Activated CD4-positive, alpha-beta T cell treated with anti-CD3 and anti-CD28 coated beads, Interleukin-2, amount 50 U/mL, for 16 hours (primary cell): Measurements from ENCODE around the gene DEFB124.
"Not testable (repeated sequence)": the region's sequence is repeated elsewhere in the genome, so short reads cannot be mapped to it uniquely, and the experiment has no call there.

Source experiments
- DNase-seq: peaks from one replicate; pipeline ENCODE4 v3.0.0-alpha.2; 2020

DEFB124 gene

DNA sequence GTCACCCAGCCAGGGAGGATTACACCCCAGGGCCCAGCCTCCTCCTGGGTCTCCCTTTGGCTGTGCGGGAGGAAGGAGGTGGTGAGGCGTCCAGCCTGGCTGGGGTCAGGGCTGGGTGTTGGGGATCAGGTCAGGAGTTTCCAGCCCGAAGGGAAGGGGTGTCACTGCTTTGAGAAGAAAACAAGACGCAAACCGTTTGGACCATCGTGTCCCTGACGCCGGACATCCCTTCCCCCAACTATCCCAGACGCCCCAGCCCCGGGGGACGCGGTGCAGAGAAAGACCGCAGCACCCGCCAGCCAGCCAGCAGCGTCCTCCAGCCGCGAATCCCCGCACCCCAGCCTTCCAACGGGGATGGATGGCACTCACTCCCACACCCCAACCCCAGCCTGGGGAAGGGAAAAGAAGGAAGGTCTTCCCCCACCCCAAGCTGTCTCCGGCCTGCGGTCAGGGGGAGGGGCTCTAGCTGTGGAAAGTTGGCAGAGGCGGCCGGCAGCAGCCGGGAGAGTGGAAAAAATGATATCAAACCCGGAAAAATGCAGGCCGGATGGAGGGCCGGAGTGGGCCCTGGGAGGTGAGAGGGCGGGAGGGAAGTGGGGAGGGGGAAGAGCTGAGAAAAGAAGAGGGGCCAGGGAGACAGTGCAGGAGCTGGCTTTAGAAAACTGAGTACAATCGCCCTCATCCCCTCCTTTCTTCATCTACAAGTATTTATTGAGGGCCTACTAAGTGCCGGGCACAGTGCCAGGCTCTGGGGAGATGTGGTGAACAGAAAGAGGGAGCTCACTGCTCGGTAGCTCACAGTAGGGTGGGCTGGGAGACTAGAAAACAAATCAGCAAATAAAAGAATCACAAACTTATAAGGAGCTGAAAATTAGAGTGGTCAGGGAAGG lies 10.8 kb upstream of the DEFB124 start:
- no peak for DNase-seq

DNA sequence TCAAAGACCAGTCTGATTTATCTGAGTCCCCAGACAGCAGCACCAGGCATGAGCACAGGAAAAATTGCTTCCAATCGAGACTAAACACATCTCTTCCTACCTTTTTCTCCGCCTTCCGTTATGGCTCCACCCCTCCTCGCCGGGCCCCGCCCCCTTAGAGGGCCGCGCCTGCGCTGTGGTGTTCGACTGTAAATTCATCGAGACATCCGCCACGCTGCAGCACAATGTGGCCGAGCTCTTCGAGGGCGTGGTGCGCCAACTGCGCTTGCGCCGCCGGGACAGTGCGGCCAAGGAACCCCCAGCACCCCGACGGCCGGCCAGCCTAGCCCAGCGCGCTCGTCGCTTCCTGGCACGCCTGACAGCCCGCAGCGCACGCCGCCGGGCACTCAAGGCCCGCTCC lies 9.1 kb upstream of the DEFB124 start:
- DNase-seq = no peak

DNA sequence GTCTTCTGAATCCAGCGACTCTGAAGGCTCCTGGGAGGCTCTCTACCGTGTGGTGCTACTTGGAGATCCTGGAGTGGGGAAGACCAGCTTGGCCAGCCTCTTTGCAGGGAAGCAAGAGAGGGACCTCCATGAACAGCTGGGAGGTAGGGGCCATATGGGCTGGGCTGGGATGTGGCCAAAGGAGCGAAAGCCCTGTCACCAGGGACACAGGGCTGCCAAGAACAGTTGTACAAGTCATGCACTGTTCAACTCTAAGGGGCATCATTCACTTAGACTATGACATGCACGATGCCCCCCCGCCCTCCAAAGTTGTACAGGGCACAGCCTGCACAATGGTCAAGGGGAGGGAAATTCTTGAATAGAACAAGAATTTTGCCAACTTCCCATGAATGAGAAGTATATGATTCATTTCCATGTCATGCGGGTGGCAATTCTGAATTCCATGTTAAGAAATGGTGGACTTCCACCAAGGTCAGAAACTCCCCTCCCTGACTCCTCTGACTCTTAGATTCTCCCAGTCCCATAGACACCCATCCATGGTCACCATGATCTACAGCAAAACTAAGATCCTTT lies 1.8 kb upstream of the DEFB124 start:
- no peak for DNase-seq

DNA sequence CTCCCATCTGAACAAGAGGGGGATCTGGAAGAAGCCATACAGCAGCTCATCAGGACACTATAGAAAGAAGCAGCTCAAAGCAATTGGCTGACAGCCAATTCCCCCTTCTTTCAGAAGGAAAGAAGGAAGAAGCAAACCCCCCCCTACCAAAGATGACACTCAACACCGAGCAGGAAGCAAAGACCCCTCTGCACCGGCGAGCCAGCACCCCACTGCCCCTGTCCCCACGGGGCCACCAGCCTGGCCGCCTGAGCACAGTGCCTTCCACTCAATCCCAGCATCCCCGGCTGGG lies 1.3 kb upstream of the DEFB124 start:
- DNase-seq = no peak

DNA sequence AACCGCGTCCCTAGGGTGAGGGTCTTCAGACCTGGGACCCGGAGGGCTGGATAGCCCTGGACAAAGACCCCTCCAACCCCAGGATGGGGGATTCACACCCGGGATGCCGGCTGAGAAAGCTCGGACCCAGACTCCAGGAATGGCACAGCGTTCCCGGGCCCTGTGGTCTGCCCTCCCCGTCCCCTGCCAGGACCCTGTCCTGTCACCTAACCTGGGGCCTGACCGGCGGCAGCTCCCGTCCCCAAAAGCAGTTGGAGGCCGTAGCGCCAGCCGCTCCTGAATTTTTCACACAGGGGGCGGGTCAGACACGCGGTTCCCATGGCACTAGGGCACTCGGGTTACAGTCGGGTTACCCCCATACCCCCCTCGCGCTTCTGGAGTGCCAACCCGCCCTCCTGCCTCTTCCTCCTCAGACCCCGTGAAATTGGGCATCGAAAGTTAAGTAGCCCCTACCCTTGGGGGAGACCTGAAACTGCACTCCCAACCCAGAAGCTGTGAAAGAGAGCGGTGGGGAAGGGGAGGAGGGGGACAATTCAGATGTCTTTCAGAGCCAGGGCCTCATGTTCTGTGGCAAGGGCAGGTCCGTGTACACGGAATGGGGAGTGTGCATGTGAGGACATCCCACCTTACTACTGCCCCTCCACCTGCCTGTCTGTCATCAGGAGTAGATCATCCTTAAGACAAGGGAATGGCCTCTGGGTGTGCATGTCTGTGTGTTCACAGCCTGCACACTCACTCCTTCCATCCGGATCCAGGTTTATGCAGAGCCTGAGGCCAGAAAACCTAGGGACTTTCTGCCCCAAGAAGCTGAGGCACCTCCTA lies 756 bp upstream of the DEFB124 start:
- no peak for DNase-seq

DNA sequence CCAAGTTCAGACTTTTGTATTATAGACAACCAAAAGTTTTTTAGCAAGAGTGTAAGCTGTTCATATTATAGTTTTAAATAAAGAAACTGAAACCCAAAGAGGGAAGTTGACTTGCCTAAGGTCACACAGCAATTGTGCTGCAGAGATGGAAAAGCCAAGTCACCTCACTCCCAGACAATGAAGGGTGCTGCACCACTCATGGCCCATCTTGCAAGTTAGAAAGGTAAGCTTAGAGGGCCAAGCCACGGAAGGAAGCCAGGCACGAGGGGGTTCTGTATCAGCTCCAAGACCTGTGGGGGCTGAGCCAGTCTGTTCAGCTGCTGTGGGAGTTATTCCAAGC lies 860 bp downstream of the DEFB124 start:
- no peak for DNase-seq

DNA sequence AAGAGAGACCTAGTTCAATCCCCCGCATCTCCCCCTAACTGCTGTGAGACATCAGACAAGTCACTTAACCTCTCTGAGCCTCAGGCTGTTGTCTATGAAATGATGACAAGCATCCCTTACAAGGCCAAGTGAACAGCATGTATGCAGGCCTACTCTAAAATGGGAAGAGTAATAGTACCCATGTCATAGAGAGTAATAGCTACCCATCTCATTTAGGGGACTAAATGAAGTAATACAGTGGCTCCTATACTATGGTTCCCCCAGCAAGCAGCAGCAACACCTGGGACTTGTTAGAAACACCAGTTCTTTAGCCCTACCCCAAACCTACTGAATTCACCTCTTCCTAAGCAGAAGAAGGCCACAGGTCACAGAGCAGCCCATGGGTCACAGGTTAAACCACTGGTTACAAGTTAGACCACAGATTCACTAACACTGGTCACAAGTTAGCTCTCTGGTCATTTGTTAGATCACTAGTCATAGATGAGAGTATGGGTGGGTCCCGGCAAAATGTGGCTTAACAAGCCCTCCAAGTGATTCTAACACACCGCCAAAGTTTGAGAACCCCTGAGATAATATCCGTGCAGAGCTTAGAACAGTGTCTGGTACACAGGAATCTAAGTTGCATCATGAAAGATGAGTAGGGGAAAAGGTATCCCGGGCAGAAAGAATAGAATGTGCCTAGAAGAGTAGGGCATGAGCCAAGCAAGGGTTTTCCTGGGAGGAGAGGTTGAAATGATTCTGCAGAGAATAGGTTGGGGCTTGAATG lies 1.4 kb downstream of the DEFB124 start:
- DNase-seq = no peak

DNA sequence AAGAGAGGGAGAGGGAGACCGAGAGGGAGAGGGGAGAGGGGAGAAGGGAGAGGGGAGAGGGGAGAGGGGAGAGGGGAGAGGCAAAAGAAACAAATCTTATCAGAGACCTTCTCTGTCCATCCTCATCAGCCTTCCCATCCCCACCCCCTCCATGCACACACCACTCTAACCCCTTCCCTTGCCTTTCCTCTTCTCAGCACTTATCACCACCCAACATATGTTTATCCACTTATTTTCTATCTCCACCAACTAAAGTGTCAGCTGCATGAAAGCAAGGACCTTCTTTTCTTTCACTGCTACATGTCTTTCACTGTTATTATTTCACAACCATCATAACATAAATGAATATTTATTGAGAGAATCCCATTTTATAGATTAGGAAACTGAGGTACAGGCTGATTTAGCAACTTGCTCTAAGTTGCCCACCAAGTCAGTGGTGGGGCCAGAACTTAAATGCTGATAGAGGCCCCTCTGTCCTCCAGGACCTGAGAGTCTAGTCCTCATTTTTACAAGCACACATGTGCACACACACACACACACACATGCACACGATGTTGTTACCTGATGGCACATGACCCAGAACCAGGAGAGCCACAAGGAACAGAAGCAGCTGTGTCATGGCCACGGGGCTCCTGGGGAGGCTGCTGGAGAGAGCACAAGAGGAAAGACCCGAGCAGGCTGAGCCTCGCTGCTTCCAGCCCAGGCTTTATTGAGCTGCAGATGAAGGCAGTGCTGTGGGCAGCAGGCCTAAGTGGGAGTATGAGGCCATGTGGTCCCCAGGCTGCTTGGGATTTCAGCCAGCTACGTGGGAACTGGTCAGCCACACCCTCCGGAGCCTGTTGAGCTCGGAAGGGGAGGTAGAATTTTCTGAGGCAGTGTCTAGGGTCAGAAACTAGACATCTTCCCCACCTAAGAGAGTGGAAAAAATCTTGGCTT lies 2.3 kb downstream of the DEFB124 start:
- no peak for DNase-seq

DNA sequence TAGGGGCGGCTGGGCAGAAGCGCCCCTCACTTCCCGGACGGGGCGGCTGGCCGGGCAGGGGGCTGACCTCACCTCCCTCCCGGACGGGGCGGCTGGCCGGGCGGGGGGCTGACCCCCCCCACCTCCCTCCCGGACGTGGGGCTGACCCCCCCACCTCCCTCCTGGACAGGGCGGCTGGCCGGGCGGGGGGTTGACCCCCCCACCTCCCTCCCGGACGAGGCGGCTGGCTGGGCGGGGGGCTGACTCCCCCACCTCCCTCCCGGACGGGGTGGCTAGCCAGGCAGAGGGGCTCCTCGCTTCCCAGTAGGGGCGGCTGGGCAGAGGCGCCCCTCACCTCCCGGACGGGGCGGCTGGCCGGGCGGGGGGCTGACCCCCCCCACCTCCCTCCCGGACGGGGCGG lies 4.0 kb downstream of the DEFB124 start:
- DNase-seq = not testable (repeated sequence)

DNA sequence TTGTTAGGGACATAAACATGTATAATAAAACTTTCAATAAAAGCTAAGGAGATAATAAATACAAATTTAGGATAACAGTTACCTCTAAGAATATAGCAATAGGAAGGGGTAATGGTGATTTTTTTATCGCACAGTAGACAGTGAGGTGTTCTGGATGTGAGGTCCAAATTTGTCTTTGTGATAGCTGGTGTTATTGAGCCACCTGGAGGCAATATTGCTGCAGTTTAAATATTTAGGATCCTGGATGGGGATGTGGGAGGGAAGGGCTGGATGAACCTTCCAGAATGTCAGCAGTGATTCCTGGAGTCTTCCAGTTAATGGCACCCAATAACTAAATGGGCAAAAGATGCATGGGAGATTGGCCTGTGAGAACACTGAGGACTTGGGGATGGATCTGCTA lies 20.6 kb downstream of the DEFB124 start:
- DNase-seq = no peak

DNA sequence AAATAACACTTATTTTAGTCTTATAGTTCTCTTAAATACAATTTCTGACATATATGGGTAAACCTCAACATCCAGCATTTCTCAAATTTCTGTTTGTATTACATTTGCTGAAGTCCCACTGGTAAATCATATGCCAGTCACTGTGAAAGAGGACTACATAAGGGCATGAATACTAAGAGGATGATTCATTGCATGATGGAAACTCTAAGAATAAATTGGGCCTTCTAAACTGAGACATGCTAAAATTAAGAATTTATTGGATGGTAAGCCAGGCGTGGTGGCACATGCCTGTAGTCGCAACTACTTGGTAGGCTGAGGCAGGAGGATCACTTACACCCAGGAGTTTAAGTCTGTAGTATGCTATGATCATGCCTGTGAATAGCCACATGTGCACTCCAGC lies 22.4 kb downstream of the DEFB124 start:
- no peak for DNase-seq

DNA sequence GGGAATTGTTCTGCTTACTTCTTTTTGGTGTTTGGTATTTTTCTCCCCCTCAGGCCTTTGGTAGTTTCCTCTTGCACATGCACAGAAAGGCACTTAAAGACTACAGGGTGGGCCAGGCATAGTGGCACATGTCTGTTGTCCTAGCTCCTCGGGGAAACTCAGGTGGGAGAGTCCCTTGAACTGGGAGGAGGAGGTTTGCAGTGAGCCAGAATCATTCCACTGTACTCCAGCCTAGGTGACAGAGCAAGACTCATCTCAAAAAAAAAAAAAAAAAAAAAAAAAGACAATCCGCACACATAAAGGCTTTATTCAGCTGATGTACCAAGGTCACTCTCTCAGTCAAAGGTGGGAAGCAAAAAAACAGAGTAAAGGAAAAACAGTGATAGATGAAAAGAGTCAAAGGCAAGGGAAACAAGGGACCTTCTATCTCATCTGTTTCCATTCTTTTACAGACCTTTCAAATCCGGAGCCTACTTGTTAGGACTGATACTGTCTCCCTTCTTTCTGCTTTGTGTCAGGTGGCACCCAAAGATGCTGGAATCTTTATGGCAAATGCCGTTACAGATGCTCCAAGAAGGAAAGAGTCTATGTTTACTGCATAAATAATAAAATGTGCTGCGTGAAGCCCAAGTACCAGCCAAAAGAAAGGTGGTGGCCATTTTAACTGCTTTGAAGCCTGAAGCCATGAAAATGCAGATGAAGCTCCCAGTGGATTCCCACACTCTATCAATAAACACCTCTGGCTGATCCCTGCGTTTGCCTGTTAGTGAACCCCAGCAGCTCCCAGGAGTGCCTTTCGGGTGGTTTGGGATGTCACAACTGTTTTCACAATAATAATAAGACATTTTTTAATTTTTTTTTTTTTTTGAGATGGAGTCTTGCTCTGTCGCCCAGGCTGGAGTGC lies 25.2 kb downstream of the DEFB124 start:
- DNase-seq = no peak

DNA sequence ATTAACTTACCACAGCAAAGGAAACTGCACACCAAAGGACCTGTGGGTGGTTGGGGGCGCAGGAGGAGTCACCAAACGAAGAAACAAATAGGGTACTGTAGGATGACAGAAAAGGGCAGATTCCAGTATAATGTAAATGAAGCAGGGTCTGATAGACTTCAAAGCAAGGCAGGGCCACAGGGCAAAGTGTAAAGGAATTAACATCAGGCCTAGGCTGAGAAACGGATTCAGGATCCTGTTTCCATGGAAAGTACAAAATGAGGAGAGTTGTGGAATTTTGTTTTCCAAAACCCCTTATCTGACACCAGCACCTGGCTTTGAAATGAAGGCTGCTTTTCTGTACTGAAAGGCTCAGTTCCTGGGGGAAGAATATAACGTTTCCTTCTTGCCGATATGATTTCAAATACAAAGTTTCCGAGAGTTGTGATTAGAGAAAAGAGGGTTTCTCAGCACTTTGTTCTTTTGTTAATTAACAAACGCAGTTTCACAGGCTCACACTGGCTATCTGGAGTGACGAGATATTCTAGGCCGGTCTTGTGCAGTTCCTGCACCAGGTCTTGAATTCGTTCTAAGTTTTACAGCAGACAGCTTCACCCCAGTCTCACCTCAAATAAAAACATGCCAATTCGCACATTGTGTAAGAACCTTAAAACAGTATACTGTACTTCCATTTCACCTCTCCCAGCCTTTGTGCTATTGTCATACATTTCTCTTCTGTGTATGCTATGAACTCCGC lies 28.7 kb downstream of the DEFB124 start:
- DNase-seq = no peak

DNA sequence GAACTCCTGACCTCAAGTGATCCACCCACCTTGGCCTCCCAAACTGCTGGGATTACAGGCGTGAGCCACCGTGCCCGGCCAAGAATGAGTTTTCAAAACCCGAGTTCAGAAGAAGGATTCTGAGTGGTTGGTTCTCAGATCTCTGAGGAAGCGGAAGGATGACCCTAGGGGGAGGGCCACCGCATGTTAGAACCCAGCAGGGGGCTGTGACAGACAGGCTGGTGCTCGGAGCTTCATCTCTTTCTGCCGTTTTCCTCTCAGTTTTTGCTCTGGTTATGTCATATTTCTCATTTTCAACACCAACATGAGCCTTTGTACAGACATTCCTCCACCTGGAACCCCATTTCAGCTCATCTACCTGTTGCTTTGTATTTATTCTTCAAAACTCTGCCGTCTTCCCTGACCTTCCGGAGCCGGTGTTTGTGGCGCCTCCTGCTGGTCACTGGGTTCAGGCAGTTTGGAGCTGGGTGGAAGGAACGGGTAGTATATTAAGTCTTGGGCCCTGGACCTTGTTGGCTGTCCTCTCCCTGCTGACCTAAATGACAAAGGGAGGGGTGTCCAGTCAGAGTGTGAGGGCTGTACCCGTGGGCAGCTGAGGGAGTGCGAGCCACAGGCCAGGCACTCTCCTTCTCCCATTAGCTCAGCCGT lies 34.8 kb downstream of the DEFB124 start, which contains the start of gene DEFB123:
Gene DEFB123, plus strand, starts transcription at position 621 of the 648 bp plus-strand sequence. CDS start 67 bp downstream, outside the sequence.
- DNase-seq = no peak

DNA sequence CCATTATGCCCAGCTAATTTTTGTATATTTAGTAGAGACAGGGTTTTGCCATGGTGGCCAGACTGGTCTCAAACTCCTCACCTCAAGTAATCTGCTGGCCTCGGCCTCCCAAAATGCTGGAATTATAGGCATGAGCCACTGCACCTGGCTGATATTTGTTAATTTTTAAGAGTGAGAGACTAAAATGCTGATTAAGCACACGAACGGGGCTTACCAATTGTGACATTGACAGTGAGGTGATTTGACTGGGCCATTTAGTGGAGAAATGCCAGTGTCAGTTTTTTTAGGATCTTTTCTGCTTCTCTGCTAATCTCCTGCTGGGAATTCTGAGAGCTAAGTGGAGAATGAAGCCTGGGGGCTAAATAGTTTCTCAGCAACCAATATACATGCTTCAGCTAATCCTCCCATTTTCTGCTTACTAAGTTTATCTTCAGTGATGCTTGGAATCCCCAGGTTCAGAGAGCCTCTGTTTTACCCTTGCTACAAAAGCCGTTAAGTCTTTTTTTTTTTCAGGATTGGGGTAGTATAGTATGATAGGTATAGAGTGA lies 44.3 kb downstream of the DEFB124 start:
- DNase-seq = no peak

DNA sequence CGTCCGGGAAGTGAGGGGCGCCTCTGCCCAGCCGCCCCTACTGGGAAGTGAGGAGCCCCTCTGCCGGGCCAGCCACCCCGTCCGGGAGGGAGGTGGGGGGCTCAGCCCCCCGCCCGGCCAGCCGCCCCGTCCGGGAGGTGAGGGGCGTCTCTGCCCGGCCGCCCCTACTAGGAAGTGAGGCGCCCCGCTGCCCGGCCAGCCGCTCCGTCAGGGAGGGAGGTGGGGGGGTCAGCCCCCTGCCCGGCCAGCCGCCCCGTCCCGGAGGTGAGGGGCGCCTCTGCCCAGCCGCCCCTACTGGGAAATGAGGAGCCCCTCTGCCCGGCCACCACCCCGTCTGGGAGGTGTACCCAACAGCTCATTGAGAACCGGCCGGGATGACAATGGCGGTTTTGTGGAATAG lies 47.4 kb downstream of the DEFB124 start:
- DNase-seq = not testable (repeated sequence)

DNA sequence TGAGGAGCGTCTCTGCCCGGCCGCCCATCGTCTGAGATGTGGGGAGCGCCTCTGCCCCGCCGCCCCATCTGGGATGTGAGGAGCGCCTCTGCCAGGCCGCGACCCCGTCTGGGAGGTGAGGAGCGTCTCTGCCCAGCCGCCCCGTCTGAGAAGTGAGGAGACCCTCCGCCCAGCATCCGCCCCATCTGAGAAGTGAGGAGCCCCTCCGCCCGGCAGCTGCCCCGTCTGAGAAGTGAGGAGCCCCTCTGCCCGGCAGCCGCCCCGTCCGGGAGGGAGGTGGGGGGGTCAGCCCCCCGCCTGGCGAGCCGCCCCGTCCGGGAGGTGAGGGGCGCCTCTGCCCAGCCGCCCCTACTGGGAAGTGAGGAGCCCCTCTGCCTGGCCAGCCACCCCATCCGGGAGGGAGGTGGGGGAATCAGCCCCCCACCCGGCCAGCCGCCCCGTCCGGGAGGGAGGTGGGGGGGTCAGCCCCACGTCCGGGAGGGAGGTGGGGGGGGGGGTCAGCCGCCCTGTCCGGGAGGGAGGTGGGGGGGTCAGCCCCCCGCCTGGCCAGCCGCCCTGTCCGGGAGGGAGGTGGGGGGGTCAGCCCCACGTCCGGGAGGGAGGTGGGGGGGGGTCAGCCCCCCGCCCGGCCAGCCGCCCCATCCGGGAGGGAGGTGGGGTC lies 47.9 kb downstream of the DEFB124 start:
- not testable (repeated sequence) for DNase-seq

DNA sequence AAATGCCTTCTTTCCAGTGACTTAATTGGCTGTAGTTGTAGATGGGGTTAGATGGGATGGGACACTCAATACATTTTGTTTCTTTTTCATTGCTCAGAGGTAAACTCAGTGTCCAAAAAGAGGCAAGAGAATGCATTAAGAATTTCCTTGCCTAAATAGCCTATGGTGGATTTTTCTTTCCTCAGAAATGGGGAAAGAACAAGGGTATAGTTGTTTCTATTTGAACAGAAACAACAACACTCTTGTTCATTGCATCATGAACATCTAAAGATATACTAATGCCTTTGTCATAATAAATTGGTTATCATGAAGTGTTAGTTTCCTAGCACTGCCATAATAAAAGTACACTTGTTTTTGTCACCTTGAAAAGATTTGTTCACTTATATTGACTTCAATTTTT lies 49.1 kb downstream of the DEFB124 start:
- DNase-seq = no peak

DNA sequence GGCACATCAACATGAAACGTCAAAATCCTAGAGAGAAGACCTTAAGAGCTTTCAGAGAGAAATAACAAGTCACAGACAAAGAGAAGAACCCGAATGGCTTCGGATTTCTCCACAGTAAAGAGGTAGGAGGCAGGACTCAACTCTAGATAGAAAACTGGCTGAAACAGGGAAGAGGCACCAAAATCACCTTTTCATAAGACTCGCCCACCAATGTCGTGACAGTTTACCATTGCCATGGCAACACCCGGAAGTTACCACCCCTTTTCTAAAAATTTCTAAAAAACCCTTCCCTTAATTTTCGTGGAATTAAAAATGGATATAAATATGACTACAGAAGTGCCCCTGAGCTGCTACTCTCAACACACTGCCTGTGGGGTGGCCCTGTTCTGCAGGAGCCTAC lies 56.6 kb downstream of the DEFB124 start:
- no peak for DNase-seq
